PC-3 (cell line): ENCODE results near the gene PRDM8. TPM values are rescaled to one million over a fixed set of nuclear protein-coding genes. Genes with fewer than 3 reads are reported as not detected.

Experiments
- ATAC-seq: fragments of 200-7000 bp; cut with Tn5 transposase; 2 replicates; pipeline ENCODE4 v1.9.1; 2020; ENCODE audit warnings: mild to moderate bottlenecking, moderate library complexity
- BruUV-seq: library from RNA; stranded (reverse); fragments of 400-500 nt; replicated peaks from 2 replicates; lab custom pipeline; 2021; lab: Mats Ljungman, UMichigan
- CTCF ChIA-PET: fragments of 300-600 bp; sonication (Branson Sonifier 250); formaldehyde crosslinking; loops from one replicate; lab custom pipeline; 2022; ENCODE audit warnings: antibody characterized with exemption; lab: Charles Lee
- POLR2A ChIA-PET: fragments of 300-600 bp; sonication (Branson Sonifier 250); formaldehyde crosslinking; loops from one replicate; lab custom pipeline; 2022; ENCODE audit warnings: antibody characterized with exemption; ENCODE audit not compliant: unreplicated experiment; lab: Charles Lee
- DNase-seq: peaks from one replicate; pipeline ENCODE4 v3.0.0-alpha.2; 2015
- H2AFZ ChIP-seq: fragments of 300-600 bp; sonication (generic); 2 replicates; pipeline ENCODE4 v1.6.0; 2016; ENCODE audit warnings: antibody characterized with exemption, low read length
- H3F3A ChIP-seq: fragments of 300-600 bp; sonication (generic); one replicate; pipeline ENCODE4 v1.6.0; 2017; ENCODE audit warnings: antibody characterized with exemption, low read length, control low read depth, mild to moderate bottlenecking; ENCODE audit not compliant: unreplicated experiment
- H3K27ac ChIP-seq: fragments of 300-600 bp; sonication (generic); 2 replicates; pipeline ENCODE4 v1.5.1; 2016; ENCODE audit warnings: mild to moderate bottlenecking, low read length
- H3K27me3 ChIP-seq: fragments of 300-600 bp; sonication (generic); 2 replicates; pipeline ENCODE4 v1.6.1; 2016; ENCODE audit warnings: low read length, mixed read lengths
- H3K36me3 ChIP-seq: fragments of 300-600 bp; sonication (generic); 2 replicates; pipeline ENCODE4 v1.6.1; 2016; ENCODE audit warnings: low read depth, mixed run types, low read length, mixed read lengths
- H3K4me1 ChIP-seq: fragments of 300-600 bp; sonication (generic); 2 replicates; pipeline ENCODE4 v1.5.1; 2016; ENCODE audit warnings: low read length; ENCODE audit not compliant: insufficient read depth
- H3K4me2 ChIP-seq: fragments of 300-600 bp; sonication (generic); 2 replicates; pipeline ENCODE4 v1.6.0; 2016; ENCODE audit warnings: low read length
- H3K4me3 ChIP-seq: fragments of 300-600 bp; sonication (generic); 2 replicates; pipeline ENCODE4 v1.5.1; 2016; ENCODE audit warnings: mild to moderate bottlenecking, low read length, mixed read lengths
- H3K79me2 ChIP-seq: fragments of 300-600 bp; sonication (generic); 2 replicates; pipeline ENCODE4 v1.6.1; 2017; ENCODE audit warnings: low read length, mixed read lengths
- H3K9ac ChIP-seq: fragments of 300-600 bp; sonication (generic); 2 replicates; pipeline ENCODE4 v1.6.0; 2016; ENCODE audit warnings: mild to moderate bottlenecking, low read length
- H3K9me2 ChIP-seq: fragments of 300-600 bp; sonication (generic); replicated peaks from 2 replicates; pipeline ENCODE4 v1.6.1; 2016; ENCODE audit warnings: mixed run types, low read length, mixed read lengths
- H3K9me3 ChIP-seq: fragments of 300-600 bp; sonication (generic); 2 replicates; pipeline ENCODE4 v1.6.1; 2016; ENCODE audit warnings: low read length, mixed read lengths
- H4K20me1 ChIP-seq: fragments of 300-600 bp; sonication (generic); 2 replicates; pipeline ENCODE4 v1.6.1; 2016; ENCODE audit warnings: low read length, mixed read lengths
- EZH2 ChIP-seq: fragments of 300-600 bp; sonication (generic); IDR thresholded peaks from one replicate; pipeline ENCODE4 v1.6.1; 2017; ENCODE audit warnings: antibody characterized with exemption, mild to moderate bottlenecking, low read length; ENCODE audit not compliant: unreplicated experiment
- EZH2phosphoT487 ChIP-seq: fragments of 300-600 bp; sonication (generic); IDR thresholded peaks from 2 replicates; pipeline ENCODE4 v1.6.1; 2018; ENCODE audit warnings: mild to moderate bottlenecking, antibody characterized with exemption, low read length, borderline replicate concordance
- intact Hi-C: fragments of 100-400 bp; cut with micrococcal nuclease; formaldehyde crosslinking; loops from 2 replicates; pipeline ENCODE4 v1.9.0; 2023
- total RNA-seq: library from RNA; depleted of rRNA; stranded (reverse); fragments of >200 nt; gene quantifications from 2 replicates; pipeline ENCODE4 v1.2.3, GENCODE V29; 2014
- TF ChIP-seq, protein P1 (sequence below): fragments of 300-600 bp; sonication (generic); conservative IDR thresholded peaks from 2 replicates; pipeline ENCODE4 v1.5.1; 2017; ENCODE audit warnings: antibody characterized with exemption, low read depth, mild to moderate bottlenecking, low read length

The PRDM8 gene
- total RNA-seq, 1 experiment from 2014 or later = 8.9 TPM

DNA sequence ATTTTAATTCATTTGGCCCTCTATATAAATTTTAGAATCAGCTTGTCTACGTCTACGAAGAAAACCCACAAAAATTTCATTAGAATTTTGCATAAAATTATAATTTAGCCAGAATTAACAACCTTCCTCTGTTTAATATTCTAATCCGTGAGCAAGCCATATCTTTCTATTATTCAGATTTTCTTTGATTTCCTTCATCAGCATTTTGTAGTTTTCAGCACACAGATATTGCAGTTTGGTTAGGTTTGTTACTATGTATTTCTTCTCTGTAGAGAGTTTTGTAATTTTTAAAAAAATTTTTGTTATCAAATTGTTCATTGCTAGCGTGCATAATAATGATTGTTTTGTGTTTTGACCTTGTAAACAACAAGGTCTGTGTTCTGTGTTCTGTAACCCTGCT lies 34.9 kb upstream of the PRDM8 start:
- intact Hi-C loops = no loop called here
- ChIA-PET CTCF (no interaction called here), POLR2A (no interaction called here)
- no TSS peak for BruUV-seq
- Histone ChIP-seq H3F3A (no peaks in the 10 kb centered on the region), H3K9ac (no peak overlapping the region), H2AFZ (no peak overlapping the region), H3K79me2 (no peaks in the 10 kb centered on the region), H3K4me1 (no peaks in the 10 kb centered on the region), H3K36me3 (no peaks in the 10 kb centered on the region), H3K9me3 (no peaks in the 10 kb centered on the region), H3K4me2 (no peak overlapping the region), H3K9me2 (no peaks in the 10 kb centered on the region), H4K20me1 (no peaks in the 10 kb centered on the region), H3K27ac (no peak overlapping the region), H3K4me3 (no peak overlapping the region), H3K27me3 (no peaks in the 10 kb centered on the region)
- TF ChIP-seq, protein P1, sequence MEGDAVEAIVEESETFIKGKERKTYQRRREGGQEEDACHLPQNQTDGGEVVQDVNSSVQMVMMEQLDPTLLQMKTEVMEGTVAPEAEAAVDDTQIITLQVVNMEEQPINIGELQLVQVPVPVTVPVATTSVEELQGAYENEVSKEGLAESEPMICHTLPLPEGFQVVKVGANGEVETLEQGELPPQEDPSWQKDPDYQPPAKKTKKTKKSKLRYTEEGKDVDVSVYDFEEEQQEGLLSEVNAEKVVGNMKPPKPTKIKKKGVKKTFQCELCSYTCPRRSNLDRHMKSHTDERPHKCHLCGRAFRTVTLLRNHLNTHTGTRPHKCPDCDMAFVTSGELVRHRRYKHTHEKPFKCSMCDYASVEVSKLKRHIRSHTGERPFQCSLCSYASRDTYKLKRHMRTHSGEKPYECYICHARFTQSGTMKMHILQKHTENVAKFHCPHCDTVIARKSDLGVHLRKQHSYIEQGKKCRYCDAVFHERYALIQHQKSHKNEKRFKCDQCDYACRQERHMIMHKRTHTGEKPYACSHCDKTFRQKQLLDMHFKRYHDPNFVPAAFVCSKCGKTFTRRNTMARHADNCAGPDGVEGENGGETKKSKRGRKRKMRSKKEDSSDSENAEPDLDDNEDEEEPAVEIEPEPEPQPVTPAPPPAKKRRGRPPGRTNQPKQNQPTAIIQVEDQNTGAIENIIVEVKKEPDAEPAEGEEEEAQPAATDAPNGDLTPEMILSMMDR = no peak
- TF ChIP-seq EZH2phosphoT487 (no peak), EZH2 (no peak)
- DNase-seq (no peak), ATAC-seq (no peak)

DNA sequence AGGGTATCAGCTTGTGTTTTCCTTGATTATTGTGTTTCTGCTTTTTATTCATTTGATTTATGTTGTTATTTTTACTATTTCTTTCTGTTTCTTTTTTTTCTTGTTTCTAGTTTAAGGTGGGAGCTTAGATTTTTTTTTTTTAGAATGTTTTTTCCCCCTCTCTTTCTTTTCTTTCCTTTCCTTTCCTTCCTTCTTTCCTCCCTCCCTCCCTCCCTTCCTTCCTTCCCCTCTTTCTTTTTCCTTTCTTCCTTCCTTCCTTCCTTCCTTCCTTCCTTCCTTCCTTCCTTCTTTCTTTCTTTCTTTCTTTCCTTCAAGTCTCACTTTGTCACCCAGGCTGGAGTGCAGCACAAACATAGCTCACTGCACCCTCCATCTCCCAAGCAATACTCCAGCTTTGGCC lies 31.4 kb upstream of the PRDM8 start:
- no peak for DNase-seq
- Histone ChIP-seq H2AFZ (no peak overlapping the region), H3K9me3 (no peaks in the 10 kb centered on the region), H3K27ac (no peak overlapping the region), H3K4me3 (no peak overlapping the region), H4K20me1 (no peaks in the 10 kb centered on the region), H3K9ac (no peak overlapping the region), H3K27me3 (no peaks in the 10 kb centered on the region), H3K36me3 (no peaks in the 10 kb centered on the region), H3K9me2 (no peaks in the 10 kb centered on the region), H3F3A (no peaks in the 10 kb centered on the region), H3K4me2 (no peak overlapping the region), H3K79me2 (no peaks in the 10 kb centered on the region), H3K4me1 (no peaks in the 10 kb centered on the region)
- ATAC-seq = no peak
- BruUV-seq = no TSS peak
- ChIA-PET CTCF (no interaction called here), POLR2A (no interaction called here)
- TF ChIP-seq EZH2 (no peak), EZH2phosphoT487 (no peak)
- TF ChIP-seq, protein P1 = no peak
- intact Hi-C loops = no loop called here

DNA sequence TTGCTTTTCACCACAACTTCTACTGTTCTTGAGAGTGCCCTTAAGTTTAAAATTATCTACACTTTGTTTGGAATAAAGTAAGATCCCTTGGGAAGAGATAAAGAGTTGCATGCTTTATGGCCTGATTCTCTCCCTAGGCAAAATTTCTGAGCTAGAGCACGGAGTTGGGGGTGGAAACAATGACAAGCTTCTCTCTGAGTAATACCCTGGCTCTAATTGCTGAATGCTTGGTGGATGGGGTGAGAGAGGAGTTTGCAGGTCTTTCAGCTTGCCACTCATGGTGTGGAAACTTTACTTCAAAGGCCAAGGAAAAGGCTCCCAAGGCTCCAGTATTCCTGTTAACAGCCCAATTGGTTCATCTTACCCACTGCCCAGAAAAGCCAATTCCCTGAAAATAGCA lies 26.1 kb upstream of the PRDM8 start:
- Histone ChIP-seq H2AFZ (no peak overlapping the region), H3K4me2 (no peak overlapping the region), H3K36me3 (no peaks in the 10 kb centered on the region), H3K79me2 (no peaks in the 10 kb centered on the region), H3K4me1 (peaks cover 18% of the 10 kb centered on the region), H3K9me2 (no peaks in the 10 kb centered on the region), H3K27ac (no peak overlapping the region), H3K27me3 (no peaks in the 10 kb centered on the region), H3K9me3 (no peaks in the 10 kb centered on the region), H3F3A (no peaks in the 10 kb centered on the region), H3K4me3 (no peak overlapping the region), H3K9ac (no peak overlapping the region), H4K20me1 (no peaks in the 10 kb centered on the region)
- no peak for DNase-seq
- CTCF ChIA-PET = no interaction called here
- no TSS peak for BruUV-seq
- POLR2A ChIA-PET = no interaction called here
- intact Hi-C loops = no loop called here
- no peak for TF ChIP-seq EZH2
- TF ChIP-seq, protein P1 = no peak
- TF ChIP-seq EZH2phosphoT487 = no peak
- no peak for ATAC-seq
